H1 (cell line): ENCODE measurements around the gene ADAMTS8. TPM values are rescaled to one million over a fixed set of nuclear protein-coding genes. Genes with fewer than 3 reads are reported as not detected.

ENCODE experiments used
- CTCF ChIA-PET: fragments of 300-600 bp; sonication (Branson Sonifier 250); formaldehyde crosslinking; loops from one replicate; lab custom pipeline; 2021; ENCODE audit not compliant: partially characterized antibody; lab: Charles Lee
- POLR2A ChIA-PET: fragments of 300-600 bp; sonication (Branson Sonifier 250); formaldehyde crosslinking; loops from one replicate; lab custom pipeline; 2021; ENCODE audit warnings: inconsistent platforms; ENCODE audit not compliant: partially characterized antibody; lab: Charles Lee
- DNase-seq, 2 experiments: peaks; one replicate each; pipeline versions ENCODE4 v3.0.0 to v3.0.0-alpha.2; 2010 to 2022; ENCODE audit warnings: low spot score in 2 of 2, low read depth in 1 of 2, mixed read lengths in 1 of 2
- FAIRE-seq: peaks from 2 replicates; lab custom pipeline; 2011; peaks lifted over from hg19 to GRCh38; lab: Jason Lieb, UNC
- H2AFZ ChIP-seq: 2 replicates; pipeline ENCODE4 v1.8.1; 2012; ENCODE audit warnings: low read length, inconsistent platforms
- H2AK5ac ChIP-seq: 2 replicates; pipeline ENCODE4 v1.6.1; 2013; ENCODE audit warnings: low read depth, low read length
- H2BK120ac ChIP-seq: replicated peaks from 2 replicates; pipeline ENCODE3; 2013; ENCODE audit warnings: low read depth, low read length, inconsistent platforms
- H2BK12ac ChIP-seq: 2 replicates; pipeline ENCODE4 v1.6.1; 2013; ENCODE audit warnings: low read depth, low read length
- H2BK15ac ChIP-seq: 2 replicates; pipeline ENCODE4 v1.6.1; 2013; ENCODE audit warnings: low read length
- H2BK20ac ChIP-seq: 2 replicates; pipeline ENCODE4 v1.6.1; 2013; ENCODE audit warnings: low read length
- H2BK5ac ChIP-seq: 2 replicates; pipeline ENCODE4 v1.6.1; 2013; ENCODE audit warnings: low read depth, low read length
- H3K14ac ChIP-seq: 2 replicates; pipeline ENCODE4 v1.6.1; 2013; ENCODE audit warnings: inconsistent platforms; ENCODE audit not compliant: insufficient read length
- H3K18ac ChIP-seq: 2 replicates; pipeline ENCODE4 v1.6.1; 2013; ENCODE audit warnings: low read length; ENCODE audit errors: extremely low read depth
- H3K23ac ChIP-seq: 2 replicates; pipeline ENCODE4 v1.6.1; 2013; ENCODE audit warnings: inconsistent platforms; ENCODE audit not compliant: insufficient read length
- H3K23me2 ChIP-seq: 2 replicates; pipeline ENCODE4 v1.6.1; 2013; ENCODE audit warnings: low read depth, low read length
- H3K27ac ChIP-seq: 2 replicates; pipeline ENCODE4 v1.6.1; 2011; ENCODE audit warnings: low read depth, low read length, inconsistent platforms
- H3K27me3 ChIP-seq, 4 experiments: replicated peaks in 1 of 4; 1 replicate in 1 of 4; 2 replicates in 3 of 4; pipeline versions ENCODE4 v1.6.1 to v1.8.1; 2011 to 2013; ENCODE audit warnings: low read length in 3 of 4, mild to moderate bottlenecking in 3 of 4, inconsistent platforms in 2 of 4, mixed read lengths in 2 of 4, moderate library complexity in 1 of 4; ENCODE audit not compliant: control insufficient read depth in 3 of 4, insufficient read depth in 3 of 4; ENCODE audit errors: extremely low read depth in 1 of 4
- H3K36me3 ChIP-seq, 4 experiments: 2 replicates each; pipeline versions ENCODE4 v1.6.1 to v1.8.1; 2011 to 2013; ENCODE audit warnings: mild to moderate bottlenecking in 4 of 4, low read length in 3 of 4, moderate library complexity in 2 of 4, control low read depth in 1 of 4, inconsistent platforms in 1 of 4; ENCODE audit not compliant: insufficient read depth in 4 of 4, control insufficient read depth in 2 of 4
- H3K4ac ChIP-seq: replicated peaks from 2 replicates; pipeline ENCODE3; 2013; ENCODE audit warnings: low read length, low read depth, mixed read lengths, inconsistent platforms; ENCODE audit not compliant: insufficient read length
- H3K4me1 ChIP-seq, 4 experiments: replicated peaks in 1 of 4; 1 replicate in 1 of 4; 2 replicates in 3 of 4; pipeline versions ENCODE4 v1.6.1 to v1.8.1; 2011 to 2013; ENCODE audit warnings: low read length in 3 of 4, inconsistent platforms in 2 of 4, mixed read lengths in 1 of 4; ENCODE audit not compliant: insufficient read depth in 4 of 4, control insufficient read depth in 3 of 4
- H3K4me2 ChIP-seq, 2 experiments: 2 replicates each; pipeline versions ENCODE4 v1.6.1 to v1.8.1; 2011 to 2013; ENCODE audit warnings: low read depth in 2 of 2, low read length in 2 of 2, control low read depth in 1 of 2, inconsistent platforms in 1 of 2, mild to moderate bottlenecking in 1 of 2; ENCODE audit not compliant: insufficient read depth in 1 of 2
- H3K4me3 ChIP-seq, 4 experiments: fragments of 200-600, 300-600 bp in 1 of 4; sonication (generic), shearing (Covaris generic), sonication (Bioruptor Twin) in 1 of 4; 2 replicates each; pipeline versions ENCODE4 v1.5.1 to v1.8.1; 2011 to 2016; ENCODE audit warnings: low read length in 4 of 4, low read depth in 3 of 4, control low read depth in 2 of 4, inconsistent platforms in 2 of 4, mild to moderate bottlenecking in 2 of 4, mixed read lengths in 1 of 4, moderate library complexity in 1 of 4; ENCODE audit not compliant: insufficient read depth in 2 of 4; ENCODE audit errors: extremely low read depth in 1 of 4
- H3K56ac ChIP-seq: replicated peaks from 2 replicates; pipeline ENCODE3; 2013; ENCODE audit warnings: low read depth, mild to moderate bottlenecking, mixed read lengths, low read length, inconsistent platforms; ENCODE audit not compliant: insufficient read length
- H3K79me1 ChIP-seq: 2 replicates; pipeline ENCODE4 v1.6.1; 2013; ENCODE audit warnings: low read depth, low read length, control low read depth
- H3K79me2 ChIP-seq, 2 experiments: 2 replicates each; pipeline versions ENCODE4 v1.6.1 to v1.8.1; 2012 to 2013; ENCODE audit warnings: low read length in 2 of 2, mild to moderate bottlenecking in 2 of 2, inconsistent platforms in 1 of 2; ENCODE audit not compliant: insufficient read depth in 2 of 2, control insufficient read depth in 1 of 2
- H3K9ac ChIP-seq, 4 experiments: replicated peaks in 1 of 4; 1 replicate in 1 of 4; 2 replicates in 3 of 4; pipeline versions ENCODE4 v1.6.1 to v1.8.1; 2011 to 2013; ENCODE audit warnings: low read depth in 3 of 4, low read length in 3 of 4, control low read depth in 2 of 4, mild to moderate bottlenecking in 2 of 4, moderate library complexity in 2 of 4, inconsistent platforms in 1 of 4; ENCODE audit errors: extremely low read depth in 1 of 4
- H3K9me3 ChIP-seq, 2 experiments: 2 replicates each; pipeline versions ENCODE4 v1.6.1 to v1.8.1; 2012 to 2013; ENCODE audit warnings: mild to moderate bottlenecking in 2 of 2, moderate library complexity in 2 of 2, control low read depth in 1 of 2, inconsistent platforms in 1 of 2, low read depth in 1 of 2, low read length in 1 of 2, mixed read lengths in 1 of 2; ENCODE audit not compliant: insufficient read depth in 2 of 2
- H4K20me1 ChIP-seq, 2 experiments: replicated peaks in 1 of 2; 2 replicates each; pipeline versions ENCODE3 to v1.8.1; 2011 to 2013; ENCODE audit warnings: inconsistent platforms in 2 of 2, low read length in 2 of 2, mild to moderate bottlenecking in 1 of 2; ENCODE audit not compliant: insufficient read depth in 2 of 2, control insufficient read depth in 1 of 2
- H4K5ac ChIP-seq: 2 replicates; pipeline ENCODE4 v1.6.1; 2013; ENCODE audit warnings: low read length, low read depth, mixed read lengths, inconsistent platforms; ENCODE audit not compliant: insufficient read length
- H4K8ac ChIP-seq: 2 replicates; pipeline ENCODE4 v1.8.0; 2013; ENCODE audit warnings: mild to moderate bottlenecking, moderate library complexity, low read length, inconsistent platforms; ENCODE audit not compliant: insufficient read depth; ENCODE audit errors: extremely low read depth
- H4K91ac ChIP-seq: replicated peaks from 2 replicates; pipeline ENCODE3; 2013; ENCODE audit warnings: low read length, mixed read lengths, inconsistent platforms; ENCODE audit not compliant: insufficient read length
- CBX8 ChIP-seq: fragments of 300-800, 300-1000 bp; sonication (generic); IDR thresholded peaks from 2 replicates; pipeline ENCODE4 v1.7.1; 2016; ENCODE audit warnings: low read depth, low read length, borderline replicate concordance
- FOSL1 ChIP-seq: IDR thresholded peaks from 2 replicates; pipeline ENCODE4 v1.6.1; 2011; ENCODE audit warnings: mild to moderate bottlenecking, low read depth, low read length, moderate library complexity; ENCODE audit not compliant: insufficient read depth
- GABPA ChIP-seq: IDR thresholded peaks from 2 replicates; pipeline ENCODE4 v1.6.1; 2011; ENCODE audit warnings: mild to moderate bottlenecking, low read length, moderate library complexity, borderline replicate concordance; ENCODE audit not compliant: insufficient read depth
- GTF2F1 ChIP-seq: IDR thresholded peaks from 2 replicates; pipeline ENCODE4 v1.6.1; 2012; ENCODE audit warnings: low read depth, low read length, improper control_type of control experiment, borderline replicate concordance
- ZNF274 ChIP-seq: IDR thresholded peaks from 2 replicates; pipeline ENCODE4 v1.7.0; 2012; ENCODE audit warnings: low read length, borderline replicate concordance; ENCODE audit errors: extremely low read depth
- WGBS, 2 experiments: shearing (Covaris generic) in 1 of 2; methylation state at CpG; one replicate each; pipeline versions ENCODE4 v1.1.6 to v1.1.7; 2013 to 2015; ENCODE audit warnings: low lambda C conversion rate in 2 of 2, mixed read lengths in 2 of 2, inconsistent platforms in 1 of 2, low coverage in 1 of 2, missing lambda C conversion rate in 1 of 2; ENCODE audit not compliant: insufficient replicate concordance in 2 of 2, insufficient coverage in 1 of 2, insufficient read length in 1 of 2; ENCODE audit errors: extremely low coverage in 1 of 2, missing lambda C conversion rate in 1 of 2; 5-methylcytosine and 5-hydroxymethylcytosine counted together
- polyA plus RNA-seq, 7 experiments: library from polyadenylated mRNA; depleted of rRNA in 3 of 7; stranded (reverse) in 5 of 7; unstranded in 2 of 7; fragments of >200 nt in 5 of 7; fragments of 200-250 nt in 2 of 7; gene quantifications; 1 replicate in 5 of 7; 2 replicates in 1 of 7; 4 replicates in 1 of 7; pipeline versions ENCODE4 v1.2.1 to v1.2.3, GENCODE V29; 2011 to 2013; ENCODE audit warnings: missing spikeins in 2 of 7, mixed read lengths in 2 of 7
- total RNA-seq: library from RNA; stranded (reverse); fragmentation: NEBNext Ultra II Directional; extraction: Animal tissue kit (Norgen Biotek cat#: 25700); gene quantifications from 2 replicates; pipeline ENCODE4 v1.2.1, GENCODE V29; 2021
- TF ChIP-seq, protein P1 (sequence below): IDR thresholded peaks from 2 replicates; pipeline ENCODE4 v1.6.1; 2012; ENCODE audit warnings: low read length, inconsistent platforms
- TF ChIP-seq, protein P2 (sequence below): IDR thresholded peaks from 2 replicates; pipeline ENCODE4 v1.6.1; 2012; ENCODE audit warnings: inconsistent platforms
- TF ChIP-seq, protein P3 (sequence below): IDR thresholded peaks from 2 replicates; pipeline ENCODE4 v1.6.1; 2011; ENCODE audit warnings: low read depth, mild to moderate bottlenecking, low read length; ENCODE audit not compliant: insufficient read depth

The ADAMTS8 gene
- total and polyA plus RNA-seq, 2 of the 8 experiments (the other 6 are each of a cell fraction or from before 2014, with no cell fraction given) = 9.3 to 16.6 TPM

DNA sequence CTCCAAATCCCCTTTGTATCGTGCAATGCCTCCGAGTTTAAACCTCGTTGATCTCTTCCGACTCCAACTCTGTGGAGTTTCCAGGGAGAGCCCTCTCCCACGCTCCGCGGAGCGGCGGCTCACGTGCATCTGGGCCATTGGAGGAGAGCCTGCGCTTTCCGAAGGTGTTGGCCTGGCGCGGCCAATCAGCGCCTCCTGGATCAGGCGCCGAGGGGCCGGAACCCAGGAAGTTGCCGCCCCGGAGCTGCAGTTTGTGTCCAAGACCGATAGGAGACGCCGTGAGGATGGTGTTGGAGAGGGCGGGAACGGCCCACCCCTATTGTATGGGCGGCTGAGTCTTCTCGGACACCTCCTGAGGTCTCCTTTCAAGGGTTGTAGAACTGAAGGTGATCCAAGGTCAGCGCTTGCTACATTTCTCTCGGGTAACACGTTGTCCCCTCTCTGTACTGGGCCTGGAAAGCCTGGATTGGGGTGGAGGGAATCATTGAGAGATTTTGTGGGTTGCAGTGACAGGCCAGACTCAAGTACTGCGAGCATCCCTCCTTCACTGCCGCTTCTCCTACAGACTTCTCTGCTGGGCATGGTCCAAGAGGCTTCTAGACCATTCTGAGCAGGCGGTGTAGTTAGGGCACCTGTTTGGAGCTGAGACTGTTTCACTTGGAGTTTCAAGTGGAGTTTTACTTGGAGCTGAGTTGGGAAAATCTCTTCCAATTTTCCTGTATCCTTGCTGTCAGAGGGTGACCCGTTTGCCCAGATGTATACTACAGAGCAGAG is 21.8 kb upstream of the ADAMTS8 start:
- Histone ChIP-seq H2BK120ac (no peak overlapping the region), H3K79me2 (no peaks in the 10 kb centered on the region), H3K79me1 (no peaks in the 10 kb centered on the region; the same call in 1 of the 2 replicates), H3K56ac (no peak overlapping the region), H4K20me1 (peaks cover 3 to 4% of the 10 kb centered on the region in 2 experiments), H3K23me2 (peaks cover 16% of the 10 kb centered on the region), H2BK15ac (peak overlapping the region; percentile 3; the same call in 1 of the 2 replicates), H3K4me2 (peak overlapping the region; percentile 90 to 99), H2AFZ (peak overlapping the region; percentile 90; the same call in 1 of the 2 replicates), H3K9me3 (no peaks in the 10 kb centered on the region), H3K9ac (no peak overlapping the region; a peak in 1 of 7 replicates), H3K14ac (no peak overlapping the region), H3K27ac (no peak overlapping the region), H3K4me3 (peak overlapping the region; percentile 49 to 72 (median 54); a peak in 7 of 8 replicates), H2BK20ac (no peak overlapping the region), H3K4me1 (peaks cover 0 to 9% (median 6%) of the 10 kb centered on the region in 4 experiments; a peak in 6 of 7 replicates), H3K23ac (no peak overlapping the region), H3K4ac (no peak overlapping the region), H4K8ac (no peak overlapping the region), H3K36me3 (no peaks in the 10 kb centered on the region), H4K5ac (no peak overlapping the region), H2BK12ac (0 out of 2 replicates have a peak overlapping the region, but pooled peaks have one; percentile 3), H3K27me3 (peaks cover 9 to 63% (median 46%) of the 10 kb centered on the region in 4 experiments), H2AK5ac (no peak overlapping the region), H3K18ac (no peak overlapping the region; the same call in 1 of the 2 replicates), H4K91ac (no peak overlapping the region), H2BK5ac (no peak overlapping the region)
- DNase-seq = peak; percentile 75 to 93
- ChIA-PET CTCF (interaction anchor here (0.6 to 9.0 kb wide), 40 partner anchors 9 to 446 kb away, joined by 3 to 83 read pairs (median 4); no protein-coding TSS in a partner anchor), POLR2A (no interaction called here)
- FAIRE-seq = peak; percentile 82
- WGBS, 2 experiments = 17% methylated on average over 34 of the region's 34 CpGs; no CpG with 5 or more reads in 1 of the 2 experiments
- TF ChIP-seq, protein P1, sequence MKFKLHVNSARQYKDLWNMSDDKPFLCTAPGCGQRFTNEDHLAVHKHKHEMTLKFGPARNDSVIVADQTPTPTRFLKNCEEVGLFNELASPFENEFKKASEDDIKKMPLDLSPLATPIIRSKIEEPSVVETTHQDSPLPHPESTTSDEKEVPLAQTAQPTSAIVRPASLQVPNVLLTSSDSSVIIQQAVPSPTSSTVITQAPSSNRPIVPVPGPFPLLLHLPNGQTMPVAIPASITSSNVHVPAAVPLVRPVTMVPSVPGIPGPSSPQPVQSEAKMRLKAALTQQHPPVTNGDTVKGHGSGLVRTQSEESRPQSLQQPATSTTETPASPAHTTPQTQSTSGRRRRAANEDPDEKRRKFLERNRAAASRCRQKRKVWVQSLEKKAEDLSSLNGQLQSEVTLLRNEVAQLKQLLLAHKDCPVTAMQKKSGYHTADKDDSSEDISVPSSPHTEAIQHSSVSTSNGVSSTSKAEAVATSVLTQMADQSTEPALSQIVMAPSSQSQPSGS = no peak
- TF ChIP-seq, protein P2, sequence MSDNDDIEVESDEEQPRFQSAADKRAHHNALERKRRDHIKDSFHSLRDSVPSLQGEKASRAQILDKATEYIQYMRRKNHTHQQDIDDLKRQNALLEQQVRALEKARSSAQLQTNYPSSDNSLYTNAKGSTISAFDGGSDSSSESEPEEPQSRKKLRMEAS = peak; percentile 99
- TF ChIP-seq FOSL1 = no peak
- no peak for TF ChIP-seq ZNF274
- peak; percentile 66; the same call in 1 of the 2 replicates for TF ChIP-seq GABPA
- TF ChIP-seq GTF2F1 = no peak
- TF ChIP-seq, protein P3, sequence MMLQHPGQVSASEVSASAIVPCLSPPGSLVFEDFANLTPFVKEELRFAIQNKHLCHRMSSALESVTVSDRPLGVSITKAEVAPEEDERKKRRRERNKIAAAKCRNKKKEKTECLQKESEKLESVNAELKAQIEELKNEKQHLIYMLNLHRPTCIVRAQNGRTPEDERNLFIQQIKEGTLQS = no peak
- no peak for TF ChIP-seq CBX8
